Calu3 (cell line): Measurements from ENCODE around the gene TRPM4. TPM values are rescaled to one million over a fixed set of nuclear protein-coding genes. Genes with fewer than 3 reads are reported as not detected.
A peak's percentile ranks its signal among the peaks of the same experiment; 100 is the strongest.

Experiments used
- BruUV-seq: library from RNA; stranded (reverse); fragments of 400-500 nt; replicated peaks from 2 replicates; lab custom pipeline; 2021; lab: Mats Ljungman, UMichigan
- CTCF ChIA-PET: fragments of 300-600 bp; sonication (Branson Sonifier 250); formaldehyde crosslinking; loops from one replicate; lab custom pipeline; 2022; ENCODE audit warnings: antibody characterized with exemption; lab: Charles Lee
- DNase-seq: peaks from one replicate; pipeline ENCODE4 v3.0.0; 2022
- H3K27ac Mint-ChIP-seq: one replicate; pipeline ENCODE4 v1.8.0; 2022; ENCODE audit warnings: mixed read lengths; ENCODE audit not compliant: unreplicated experiment
- H3K27me3 Mint-ChIP-seq: one replicate; pipeline ENCODE4 v1.8.0; 2022; ENCODE audit warnings: mixed read lengths; ENCODE audit not compliant: unreplicated experiment
- H3K36me3 Mint-ChIP-seq: one replicate; pipeline ENCODE4 v1.8.0; 2022; ENCODE audit warnings: mild to moderate bottlenecking, moderate library complexity, mixed read lengths; ENCODE audit not compliant: insufficient read depth, unreplicated experiment
- H3K4me1 Mint-ChIP-seq: one replicate; pipeline ENCODE4 v1.8.0; 2022; ENCODE audit warnings: mild to moderate bottlenecking, low read depth, mixed read lengths; ENCODE audit not compliant: unreplicated experiment
- H3K4me3 Mint-ChIP-seq: one replicate; pipeline ENCODE4 v1.8.0; 2022; ENCODE audit warnings: mild to moderate bottlenecking, low read depth, moderate library complexity, mixed read lengths; ENCODE audit not compliant: unreplicated experiment
- H3K9me3 Mint-ChIP-seq: one replicate; pipeline ENCODE4 v1.8.0; 2022; ENCODE audit warnings: low read depth, mixed read lengths; ENCODE audit not compliant: unreplicated experiment
- intact Hi-C: fragments of 100-400 bp; cut with micrococcal nuclease; formaldehyde crosslinking; loops from one replicate; pipeline ENCODE4 v1.10.0; 2022; ENCODE audit not compliant: unreplicated experiment
- total RNA-seq: library from RNA; stranded (reverse); gene quantifications from 2 replicates; pipeline ENCODE4 v1.2.3, GENCODE V29; 2022
- TF ChIP-seq, protein P1 (sequence below): fragments of 200-600 bp; IDR thresholded peaks from one replicate; pipeline ENCODE4 v1.8.0; 2022; ENCODE audit warnings: antibody characterized with exemption; ENCODE audit not compliant: unreplicated experiment

TRPM4 gene
- total RNA-seq, 1 experiment from 2014 or later: 70.0 TPM

DNA sequence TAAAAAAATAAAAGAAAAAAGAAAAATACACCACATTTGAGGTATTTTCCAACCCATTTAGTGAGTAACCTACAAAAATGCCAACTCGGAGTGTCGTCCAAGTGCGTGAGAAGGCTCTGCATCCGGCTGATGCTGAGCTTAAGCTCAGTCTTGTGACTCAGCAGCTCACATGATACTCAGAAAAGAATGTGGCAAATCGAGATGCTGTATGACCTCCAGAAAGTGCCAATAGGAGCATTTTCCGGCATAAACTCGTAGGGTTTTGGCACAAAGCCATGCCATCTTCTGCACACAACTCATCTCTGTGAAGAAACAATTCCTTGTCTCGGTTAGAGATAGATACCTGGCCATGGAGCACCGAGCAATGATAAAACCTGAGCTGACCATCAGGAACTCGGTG, 58.5 kb downstream of the TRPM4 start:
- no peak for DNase-seq
- TF ChIP-seq, protein P1, sequence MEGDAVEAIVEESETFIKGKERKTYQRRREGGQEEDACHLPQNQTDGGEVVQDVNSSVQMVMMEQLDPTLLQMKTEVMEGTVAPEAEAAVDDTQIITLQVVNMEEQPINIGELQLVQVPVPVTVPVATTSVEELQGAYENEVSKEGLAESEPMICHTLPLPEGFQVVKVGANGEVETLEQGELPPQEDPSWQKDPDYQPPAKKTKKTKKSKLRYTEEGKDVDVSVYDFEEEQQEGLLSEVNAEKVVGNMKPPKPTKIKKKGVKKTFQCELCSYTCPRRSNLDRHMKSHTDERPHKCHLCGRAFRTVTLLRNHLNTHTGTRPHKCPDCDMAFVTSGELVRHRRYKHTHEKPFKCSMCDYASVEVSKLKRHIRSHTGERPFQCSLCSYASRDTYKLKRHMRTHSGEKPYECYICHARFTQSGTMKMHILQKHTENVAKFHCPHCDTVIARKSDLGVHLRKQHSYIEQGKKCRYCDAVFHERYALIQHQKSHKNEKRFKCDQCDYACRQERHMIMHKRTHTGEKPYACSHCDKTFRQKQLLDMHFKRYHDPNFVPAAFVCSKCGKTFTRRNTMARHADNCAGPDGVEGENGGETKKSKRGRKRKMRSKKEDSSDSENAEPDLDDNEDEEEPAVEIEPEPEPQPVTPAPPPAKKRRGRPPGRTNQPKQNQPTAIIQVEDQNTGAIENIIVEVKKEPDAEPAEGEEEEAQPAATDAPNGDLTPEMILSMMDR: no peak
- intact Hi-C loops: no loop called here
- Mint-ChIP-seq H3K4me3 (no peak overlapping the region), H3K36me3 (peaks cover 15% of the 10 kb centered on the region), H3K27ac (no peak overlapping the region), H3K27me3 (no peaks in the 10 kb centered on the region), H3K4me1 (no peaks in the 10 kb centered on the region), H3K9me3 (no peaks in the 10 kb centered on the region)
- CTCF ChIA-PET: interaction anchor here (0.6 kb wide), 1 partner anchor 160 kb away, joined by 7 read pairs; no protein-coding TSS in a partner anchor
- BruUV-seq: TSS peak; percentile 53

DNA sequence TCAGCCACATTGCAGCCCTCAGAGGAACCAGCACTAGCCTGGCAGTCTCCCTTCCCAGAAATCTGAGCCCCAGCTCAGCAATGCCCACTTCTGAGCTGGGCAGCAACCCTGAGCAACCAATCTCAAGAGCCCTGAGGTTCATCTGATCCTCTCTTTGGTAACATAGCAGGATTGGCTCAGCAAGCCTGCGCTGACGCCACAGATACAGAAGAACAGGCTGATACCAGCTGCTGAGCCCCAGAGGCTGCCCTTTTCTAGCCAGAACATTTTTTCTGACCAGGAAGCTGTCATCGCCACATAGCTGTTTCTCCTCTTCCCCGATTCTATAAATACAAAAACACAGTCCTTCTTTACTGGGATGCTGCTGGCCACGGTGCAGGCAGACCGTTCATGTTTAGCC, 59.8 kb downstream of the TRPM4 start:
- TF ChIP-seq, protein P1: no peak
- Mint-ChIP-seq H3K4me1 (no peaks in the 10 kb centered on the region), H3K27me3 (no peaks in the 10 kb centered on the region), H3K9me3 (no peaks in the 10 kb centered on the region), H3K4me3 (no peak overlapping the region), H3K27ac (no peak overlapping the region), H3K36me3 (peaks cover 10% of the 10 kb centered on the region)
- BruUV-seq: no TSS peak
- DNase-seq: no peak
- CTCF ChIA-PET: no interaction called here
- intact Hi-C loops: no loop called here

DNA sequence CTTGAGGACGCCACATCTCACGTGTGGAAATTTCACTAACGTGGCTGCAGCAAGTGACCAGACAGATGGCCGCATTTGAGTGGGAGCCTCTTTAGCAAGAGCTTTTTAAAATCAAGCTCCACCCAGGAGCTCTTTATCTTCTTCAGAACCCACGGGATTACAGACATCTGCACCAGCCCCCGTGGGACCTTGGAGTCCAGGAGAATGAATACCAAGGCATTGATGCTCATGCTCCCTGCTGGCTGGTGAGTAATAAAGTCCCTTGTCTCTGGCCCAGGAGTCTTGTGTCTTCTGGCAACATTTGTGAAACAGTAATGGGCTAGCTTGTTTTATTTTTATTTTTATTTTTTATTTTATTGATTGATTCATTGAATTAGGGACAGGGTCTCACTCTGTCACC, 64.4 kb downstream of the TRPM4 start:
- no peak overlapping the region for H3K4me3 Mint-ChIP-seq
- CTCF ChIA-PET: interaction anchor here (0.6 to 1.8 kb wide), 4 partner anchors 14 to 127 kb away, joined by 4 to 5 read pairs (median 5); no protein-coding TSS in a partner anchor
- intact Hi-C loops: loop anchor here (10.0 kb wide), 1 partner anchor 227 kb away; the partner anchor contains the start of genes GYS1 and RUVBL2
- H3K27ac Mint-ChIP-seq: no peak overlapping the region
- no TSS peak for BruUV-seq
- H3K9me3 Mint-ChIP-seq: no peaks in the 10 kb centered on the region
- TF ChIP-seq, protein P1: no peak
- DNase-seq: no peak
- peaks cover 9% of the 10 kb centered on the region for H3K4me1 Mint-ChIP-seq
- H3K27me3 Mint-ChIP-seq: no peaks in the 10 kb centered on the region
- peaks cover 3% of the 10 kb centered on the region for H3K36me3 Mint-ChIP-seq

DNA sequence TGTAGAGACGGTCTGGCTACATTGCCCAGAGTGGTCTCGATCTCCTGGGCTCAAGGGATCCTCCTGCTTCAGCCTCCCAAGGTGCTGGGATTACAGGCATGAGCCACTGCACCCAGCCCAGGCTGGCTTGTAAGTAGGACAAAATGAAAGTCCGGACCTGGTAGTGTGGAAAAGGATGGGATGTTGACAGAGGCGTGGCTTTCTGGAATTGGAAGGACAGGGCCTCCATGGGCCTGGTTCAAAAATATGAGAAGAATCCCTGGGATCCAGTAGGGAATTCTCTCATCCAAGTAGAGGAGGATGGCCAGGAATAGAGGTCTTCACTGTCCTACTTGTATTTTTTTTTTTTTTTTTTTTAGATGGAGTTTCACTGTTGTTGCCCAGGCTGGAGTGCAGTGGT, 64.9 kb downstream of the TRPM4 start:
- Mint-ChIP-seq H3K27me3 (no peaks in the 10 kb centered on the region), H3K9me3 (no peaks in the 10 kb centered on the region), H3K4me1 (peaks cover 9% of the 10 kb centered on the region), H3K27ac (no peak overlapping the region), H3K36me3 (peaks cover 3% of the 10 kb centered on the region), H3K4me3 (no peak overlapping the region)
- CTCF ChIA-PET: interaction anchor here (1.5 to 1.8 kb wide), 2 partner anchors 14 to 125 kb away, joined by 4 to 5 read pairs; no protein-coding TSS in a partner anchor
- TF ChIP-seq, protein P1: no peak
- no TSS peak for BruUV-seq
- intact Hi-C loops: loop anchor here (10.0 kb wide), 1 partner anchor 228 kb away; the partner anchor contains the start of genes GYS1 and RUVBL2
- no peak for DNase-seq
